ENCODE data around the gene SHC3. TPM values are rescaled to one million over a fixed set of nuclear protein-coding genes. Genes with fewer than 3 reads are reported as not detected.
A peak's percentile ranks its signal among the peaks of the same experiment; 100 is the strongest.

SHC3 gene
- total RNA-seq, 1 experiment from 2014 or later = 1.8 TPM

GRCh38 chr9:89010526-89011111, 168.0 kb downstream of the SHC3 start:
- Histone ChIP-seq H4K20me1 (ENCODE audit: control insufficient read depth, insufficient read depth, insufficient read length) (no peaks in the 10 kb centered on the region), H3K23me2 (ENCODE audit: insufficient read length, low read depth, low read length, poor library complexity, severe bottlenecking) (no peaks in the 10 kb centered on the region), H3K79me2 (ENCODE audit: insufficient read depth, low read length) (no peaks in the 10 kb centered on the region), H3K4me2 (ENCODE audit: insufficient read depth, insufficient read length, low read length) (no peak overlapping the region), H3K23ac (ENCODE audit: insufficient read length, low read depth, low read length) (no peak overlapping the region), H3K27me3 (ENCODE audit: insufficient read depth, low read length) (no peaks in the 10 kb centered on the region), H2BK5ac (ENCODE audit: insufficient read length, low read length) (no peak overlapping the region), H4K5ac (ENCODE audit: insufficient read length, low read depth, low read length) (no peak overlapping the region), H3K27ac (ENCODE audit: insufficient read length, low read depth, low read length) (no peak overlapping the region), H3K9me3 (ENCODE audit: control insufficient read depth, low read depth, low read length) (no peaks in the 10 kb centered on the region), H4K8ac (replicated peaks; ENCODE audit: insufficient read length, low read depth, low read length) (no peak overlapping the region), H3T11ph (ENCODE audit: low read length) (no peak overlapping the region), H3K79me1 (ENCODE audit: insufficient read depth, low read depth, low read length, poor library complexity, severe bottlenecking) (no peaks in the 10 kb centered on the region), H2BK20ac (ENCODE audit: low read depth, low read length, poor library complexity, severe bottlenecking) (no peak overlapping the region), H2BK15ac (ENCODE audit: low read depth, low read length) (no peak overlapping the region), H3K18ac (ENCODE audit: insufficient read length, low read depth, low read length) (peak overlapping the region; percentile 21), H2BK120ac (ENCODE audit: low read depth, low read length, poor library complexity, severe bottlenecking) (no peak overlapping the region), H3K14ac (ENCODE audit: insufficient read depth, low read length) (no peak overlapping the region), H2BK12ac (ENCODE audit: insufficient read length, low read depth, low read length) (no peak overlapping the region), H3K56ac (ENCODE audit: insufficient read length, low read depth, low read length) (no peak overlapping the region), H3K4ac (ENCODE audit: low read depth, low read length) (no peak overlapping the region), H3K9ac (ENCODE audit: extremely low read depth, insufficient read length, low read length) (no peak overlapping the region), H3K4me1 (ENCODE audit: insufficient read depth, low read length) (no peaks in the 10 kb centered on the region), H4K91ac (ENCODE audit: insufficient read length, low read depth, low read length) (no peak overlapping the region), H2AFZ (ENCODE audit: low read length) (no peak overlapping the region), H2AK5ac (ENCODE audit: insufficient read length, low read length) (no peak overlapping the region)
- H3K27me3 Mint-ChIP-seq (ENCODE audit: low read depth) = no peaks in the 10 kb centered on the region; the same call in 1 of the 2 replicates
- DNase-seq = no peak
- TF ChIP-seq, protein P1, sequence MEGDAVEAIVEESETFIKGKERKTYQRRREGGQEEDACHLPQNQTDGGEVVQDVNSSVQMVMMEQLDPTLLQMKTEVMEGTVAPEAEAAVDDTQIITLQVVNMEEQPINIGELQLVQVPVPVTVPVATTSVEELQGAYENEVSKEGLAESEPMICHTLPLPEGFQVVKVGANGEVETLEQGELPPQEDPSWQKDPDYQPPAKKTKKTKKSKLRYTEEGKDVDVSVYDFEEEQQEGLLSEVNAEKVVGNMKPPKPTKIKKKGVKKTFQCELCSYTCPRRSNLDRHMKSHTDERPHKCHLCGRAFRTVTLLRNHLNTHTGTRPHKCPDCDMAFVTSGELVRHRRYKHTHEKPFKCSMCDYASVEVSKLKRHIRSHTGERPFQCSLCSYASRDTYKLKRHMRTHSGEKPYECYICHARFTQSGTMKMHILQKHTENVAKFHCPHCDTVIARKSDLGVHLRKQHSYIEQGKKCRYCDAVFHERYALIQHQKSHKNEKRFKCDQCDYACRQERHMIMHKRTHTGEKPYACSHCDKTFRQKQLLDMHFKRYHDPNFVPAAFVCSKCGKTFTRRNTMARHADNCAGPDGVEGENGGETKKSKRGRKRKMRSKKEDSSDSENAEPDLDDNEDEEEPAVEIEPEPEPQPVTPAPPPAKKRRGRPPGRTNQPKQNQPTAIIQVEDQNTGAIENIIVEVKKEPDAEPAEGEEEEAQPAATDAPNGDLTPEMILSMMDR (conservative IDR thresholded peaks at IDR 0.05) = no peak
- H3K9me3 Mint-ChIP-seq = no peaks in the 10 kb centered on the region; a peak in 1 of 5 replicates
- no peak overlapping the region; a peak in 1 of 7 replicates for H3K27ac Mint-ChIP-seq
- H3K4me3 Mint-ChIP-seq = no peak overlapping the region
- H3K4me1 Mint-ChIP-seq = peaks cover 27 to 30% of the 10 kb centered on the region in 2 experiments
- H3K36me3 Mint-ChIP-seq (ENCODE audit: insufficient read depth in 1 of 3, low read depth in 3 of 3) = no peaks in the 10 kb centered on the region
- WGBS (ENCODE audit: extremely low coverage, insufficient read length, low lambda C conversion rate) = no CpG with 5 or more reads among the region's 6 CpGs

Measured in H9 (cell line).